GM12891 (cell line): ENCODE results near the gene DIP2B.

Source experiments
- POLR2A ChIP-seq: IDR thresholded peaks from 2 replicates; pipeline ENCODE4 v1.6.1; 2011; ENCODE audit warnings: low read depth, low read length, control low read depth
- POLR2AphosphoS5 ChIP-seq: IDR thresholded peaks from 2 replicates; pipeline ENCODE4 v1.6.1; 2011; ENCODE audit warnings: low read depth, low read length, control low read depth

DNA sequence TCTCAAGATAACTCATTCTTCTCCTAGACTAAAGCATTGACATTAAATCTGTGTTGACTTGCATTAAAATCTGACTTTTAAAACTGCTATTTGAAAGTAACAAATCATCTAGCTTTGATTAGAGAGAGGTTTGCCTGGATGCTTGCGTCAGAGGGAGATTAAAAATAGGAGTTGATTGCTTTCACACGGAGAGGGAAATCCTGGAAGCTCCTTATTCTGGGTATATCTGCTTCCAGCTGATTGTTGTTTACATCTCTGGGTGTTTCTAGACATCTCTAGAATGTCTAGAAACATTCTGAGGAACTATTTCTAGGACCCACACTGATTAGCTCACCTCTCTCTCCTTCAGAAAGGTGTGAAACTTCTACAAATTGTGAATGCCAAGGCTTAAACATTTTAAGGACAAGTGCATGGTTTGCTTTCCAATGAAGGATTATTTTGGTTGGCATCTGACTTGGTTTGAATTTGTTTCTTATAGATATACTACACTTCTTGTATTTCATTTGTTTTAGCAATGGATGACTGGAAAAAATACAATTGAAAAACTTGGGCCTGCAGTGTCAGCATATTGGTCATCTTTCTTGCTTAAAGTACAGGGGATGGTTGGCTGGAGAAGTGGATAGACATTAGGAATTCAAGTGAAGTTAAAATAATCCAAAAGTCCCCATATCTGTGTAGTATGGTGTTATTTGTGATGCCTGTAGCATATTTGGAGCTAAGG is 2.1 kb downstream of the DIP2B start:
- no peak for TF ChIP-seq POLR2AphosphoS5
- TF ChIP-seq POLR2A, result no peak
